Psoas muscle (tissue), 8 donors: ENCODE data around the gene HRK. TPM values are rescaled to one million over a fixed set of nuclear protein-coding genes. Genes with fewer than 3 reads are reported as not detected.

Experiments used
- ATAC-seq, 4 donors: fragments of 200-7000 bp; cut with Tn5 transposase; one replicate each; pipeline ENCODE4 v1.9.1; 2020; ENCODE audit warnings: moderate library complexity in 3 of 4, mild to moderate bottlenecking in 2 of 4
- DNase-seq, 2 donors: peaks; one replicate each; pipeline ENCODE4 v3.0.0-alpha.2; 2020
- H3K27ac ChIP-seq: fragments of 200-600 bp; one replicate; pipeline ENCODE4 v1.8.0; 2022
- H3K27me3 ChIP-seq, 3 donors: fragments of 200-600 bp in 1 of 3; one replicate each; pipeline versions ENCODE4 v1.6.1 to v1.8.0; 2013 to 2022; ENCODE audit warnings: low read length in 2 of 3, mild to moderate bottlenecking in 2 of 3, moderate library complexity in 1 of 3; ENCODE audit not compliant: insufficient read depth in 3 of 3
- H3K36me3 ChIP-seq, 2 donors: fragments of 200-600 bp in 1 of 2; one replicate each; pipeline versions ENCODE4 v1.6.1 to v1.8.0; 2013 to 2022; ENCODE audit warnings: low read depth in 1 of 2, mild to moderate bottlenecking in 1 of 2, moderate library complexity in 1 of 2; ENCODE audit not compliant: insufficient read depth in 1 of 2
- H3K4me1 ChIP-seq: fragments of 200-600 bp; one replicate; pipeline ENCODE4 v1.8.0; 2022
- H3K4me3 ChIP-seq: fragments of 200-600 bp; one replicate; pipeline ENCODE4 v1.8.0; 2022; ENCODE audit warnings: mild to moderate bottlenecking
- H3K9me3 ChIP-seq: fragments of 200-600 bp; one replicate; pipeline ENCODE4 v1.8.0; 2022
- WGBS, 3 donors: extraction: QIAGEN DNeasy Blood & Tissue Kit; methylation state at CpG; one replicate each; pipeline versions ENCODE4 v1.1.6 to v1.1.7; 2013; 5-methylcytosine and 5-hydroxymethylcytosine counted together
- intact Hi-C, 2 donors: fragments of 100-400 bp; cut with DNase I; formaldehyde crosslinking; loops; one replicate each; pipeline versions ENCODE4 v1.11.0 to v1.14.2; 2022
- polyA plus RNA-seq, 3 donors: library from polyadenylated mRNA; stranded (reverse); fragments of 200-250 nt; gene quantifications; one replicate each; pipeline ENCODE4 v1.2.3, GENCODE V29; 2013
- total RNA-seq, 4 donors: library from RNA; stranded (reverse); fragmentation: NEBNext Ultra II Directional in 2 of 4; extraction: Animal tissue kit (Norgen Biotek cat#: 25700) in 2 of 4; gene quantifications; one replicate each; pipeline versions ENCODE4 v1.2.1 to v1.2.4, GENCODE V29; 2021 to 2023
- TF ChIP-seq, protein P1 (sequence below): fragments of 200-600 bp; IDR thresholded peaks from one replicate; pipeline ENCODE4 v1.8.0; 2022; ENCODE audit warnings: antibody characterized with exemption
- donor health status: healthy with polysubstance abuse.
- donor health status: DM: no; HTN: no; CAD: no; lungs with moderate emphysema.
- donor health status: Bipolar disorder and iron deficiency.
- donor health status: healthy.
- donor health status: DM: yes; HTN: yes; CAD: no.
- donor health status: DM: no; HTN: no; CAD: no.
- donor health status: DM: no; HTN: no; CAD: no.
- donor health status: DM: yes; HTN: yes; CAD: no.

Gene HRK
- total and polyA plus RNA-seq, 7 donors: under 0.01 to 0.60 (median 0.01) TPM; not detected in 2

DNA sequence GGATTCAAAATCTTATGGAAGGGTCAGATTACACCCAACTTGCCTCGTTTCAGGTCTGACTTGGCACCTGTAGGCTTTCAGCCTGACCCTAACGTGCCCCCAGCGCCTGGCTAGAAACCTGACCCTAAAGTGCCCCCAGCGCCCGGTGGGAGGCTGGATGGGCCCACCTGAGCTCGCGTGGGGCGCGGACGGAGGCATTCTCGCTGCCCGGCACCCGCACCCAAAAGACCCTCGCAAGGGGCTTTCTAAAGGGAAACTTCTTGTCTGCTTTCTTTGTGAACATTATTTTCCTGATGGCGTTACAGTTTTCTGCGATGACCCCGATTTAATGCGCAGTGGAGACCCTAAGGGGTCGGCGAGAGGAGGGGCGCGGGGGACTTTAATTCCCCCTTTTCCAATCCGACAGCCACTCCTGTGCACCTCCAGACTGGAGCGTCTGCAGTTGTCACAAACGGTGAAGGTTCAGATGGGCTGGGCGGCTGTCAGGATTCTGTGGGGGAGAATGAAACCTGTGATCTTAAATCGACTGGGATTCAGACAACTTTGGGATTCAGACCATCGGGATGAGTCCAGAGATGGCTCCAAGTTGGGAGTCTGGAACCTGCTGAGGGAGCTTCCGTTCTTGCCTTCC, 751 bp upstream of the HRK start:
- intact Hi-C loops: loop anchor here in 1 of 2 donors (5.0 kb wide), 1 partner anchor 180 kb away; no protein-coding TSS in a partner anchor
- 2 to 5% (median 4%) methylated on average over 29 of the region's 29 CpGs for WGBS, 3 donors
- Histone ChIP-seq H3K4me1 (peaks cover 34% of the 10 kb centered on the region), H3K36me3 (no peaks in the 10 kb centered on the region), H3K9me3 (no peaks in the 10 kb centered on the region), H3K27me3 (peaks cover 0 to 59% (median 29%) of the 10 kb centered on the region in 3 donors), H3K27ac (no peak overlapping the region), H3K4me3 (peak overlapping the region; percentile 62)
- no peak for DNase-seq
- ATAC-seq: no peak
- TF ChIP-seq, protein P1, sequence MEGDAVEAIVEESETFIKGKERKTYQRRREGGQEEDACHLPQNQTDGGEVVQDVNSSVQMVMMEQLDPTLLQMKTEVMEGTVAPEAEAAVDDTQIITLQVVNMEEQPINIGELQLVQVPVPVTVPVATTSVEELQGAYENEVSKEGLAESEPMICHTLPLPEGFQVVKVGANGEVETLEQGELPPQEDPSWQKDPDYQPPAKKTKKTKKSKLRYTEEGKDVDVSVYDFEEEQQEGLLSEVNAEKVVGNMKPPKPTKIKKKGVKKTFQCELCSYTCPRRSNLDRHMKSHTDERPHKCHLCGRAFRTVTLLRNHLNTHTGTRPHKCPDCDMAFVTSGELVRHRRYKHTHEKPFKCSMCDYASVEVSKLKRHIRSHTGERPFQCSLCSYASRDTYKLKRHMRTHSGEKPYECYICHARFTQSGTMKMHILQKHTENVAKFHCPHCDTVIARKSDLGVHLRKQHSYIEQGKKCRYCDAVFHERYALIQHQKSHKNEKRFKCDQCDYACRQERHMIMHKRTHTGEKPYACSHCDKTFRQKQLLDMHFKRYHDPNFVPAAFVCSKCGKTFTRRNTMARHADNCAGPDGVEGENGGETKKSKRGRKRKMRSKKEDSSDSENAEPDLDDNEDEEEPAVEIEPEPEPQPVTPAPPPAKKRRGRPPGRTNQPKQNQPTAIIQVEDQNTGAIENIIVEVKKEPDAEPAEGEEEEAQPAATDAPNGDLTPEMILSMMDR: no peak

DNA sequence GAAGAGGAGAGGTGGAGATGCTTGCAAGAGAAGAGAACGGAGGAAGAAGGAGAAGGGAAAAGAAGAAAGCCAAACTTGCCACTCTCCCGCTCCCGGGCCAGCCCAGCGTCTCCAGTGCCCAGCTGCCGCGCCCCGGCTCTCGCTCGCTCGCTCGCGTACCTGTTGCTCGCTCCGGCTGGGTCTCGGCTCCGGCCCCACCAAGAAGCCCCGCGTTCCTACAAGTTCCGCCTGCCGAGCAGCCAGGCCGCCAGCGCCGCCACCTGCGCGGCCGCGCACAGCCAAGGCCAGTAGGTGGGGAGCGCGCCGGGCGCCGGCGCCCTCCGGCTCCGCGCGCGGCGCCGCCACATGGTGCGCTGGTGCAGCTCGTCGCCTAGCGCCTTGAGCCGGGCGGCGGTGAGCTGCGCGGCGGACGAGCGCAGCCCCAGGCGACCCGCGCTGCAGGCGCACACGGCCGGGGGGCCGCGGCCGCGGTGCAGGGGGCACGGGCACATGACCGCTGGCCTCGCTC, 370 bp downstream of the HRK start:
- ATAC-seq (peak; percentile 84 to 93 (median 90)), DNase-seq (peak in 1 of 2 donors; percentile 58)
- peak overlapping the region; percentile 62 for H3K4me3 ChIP-seq
- WGBS, 3 donors: 0 to 1% (median 1%) methylated on average over 40 to 65 of the region's 65 CpGs
- no peaks in the 10 kb centered on the region for H3K36me3 ChIP-seq
- TF ChIP-seq, protein P1: no peak
- H3K27ac ChIP-seq: no peak overlapping the region
- H3K9me3 ChIP-seq: no peaks in the 10 kb centered on the region
- H3K27me3 ChIP-seq: peaks cover 0 to 70% (median 38%) of the 10 kb centered on the region in 3 donors
- peaks cover 34% of the 10 kb centered on the region for H3K4me1 ChIP-seq
- intact Hi-C loops: loop anchor here in 1 of 2 donors (5.0 kb wide), 1 partner anchor 179 kb away; no protein-coding TSS in a partner anchor

DNA sequence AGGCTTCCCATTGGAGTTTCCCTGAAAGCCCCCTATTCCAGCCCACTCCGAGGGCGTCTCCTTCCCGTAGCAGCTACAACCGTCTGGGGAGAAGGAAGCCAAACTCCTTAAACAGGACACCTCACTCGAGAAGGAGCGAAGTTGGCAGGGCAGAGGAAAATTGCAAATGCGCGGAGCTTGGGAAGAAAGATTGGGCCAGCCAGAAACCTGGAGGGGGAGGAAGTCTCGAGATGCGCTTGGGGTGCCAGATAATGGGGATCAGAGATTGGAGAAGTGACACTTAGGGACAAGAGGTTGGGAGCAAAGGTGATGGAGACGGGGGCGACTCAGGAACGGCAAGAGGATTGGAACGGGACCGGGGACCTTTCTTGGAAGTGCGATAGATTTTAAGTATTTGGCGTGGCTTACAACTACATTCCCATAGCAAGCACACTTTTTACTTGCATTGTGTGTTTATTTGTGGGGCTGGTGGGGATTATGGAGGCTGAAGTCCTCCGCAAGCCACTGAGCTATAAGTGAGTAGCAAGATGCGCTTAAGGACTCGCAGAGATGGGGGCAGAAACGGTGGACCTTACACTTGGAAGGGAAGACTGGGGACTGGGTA, 926 bp downstream of the HRK start:
- Histone ChIP-seq H3K9me3 (no peaks in the 10 kb centered on the region), H3K27me3 (peaks cover 0 to 76% (median 38%) of the 10 kb centered on the region in 3 donors), H3K27ac (no peak overlapping the region), H3K4me3 (peak overlapping the region; percentile 62), H3K36me3 (no peaks in the 10 kb centered on the region), H3K4me1 (peaks cover 34% of the 10 kb centered on the region)
- intact Hi-C loops: loop anchor here in 1 of 2 donors (5.0 kb wide), 1 partner anchor 178 kb away; no protein-coding TSS in a partner anchor
- TF ChIP-seq, protein P1: no peak
- 2 to 3% (median 2%) methylated on average over 20 to 21 of the region's 21 CpGs for WGBS, 3 donors
- no peak for DNase-seq
- peak in 1 of 4 donors; percentile 17 for ATAC-seq

DNA sequence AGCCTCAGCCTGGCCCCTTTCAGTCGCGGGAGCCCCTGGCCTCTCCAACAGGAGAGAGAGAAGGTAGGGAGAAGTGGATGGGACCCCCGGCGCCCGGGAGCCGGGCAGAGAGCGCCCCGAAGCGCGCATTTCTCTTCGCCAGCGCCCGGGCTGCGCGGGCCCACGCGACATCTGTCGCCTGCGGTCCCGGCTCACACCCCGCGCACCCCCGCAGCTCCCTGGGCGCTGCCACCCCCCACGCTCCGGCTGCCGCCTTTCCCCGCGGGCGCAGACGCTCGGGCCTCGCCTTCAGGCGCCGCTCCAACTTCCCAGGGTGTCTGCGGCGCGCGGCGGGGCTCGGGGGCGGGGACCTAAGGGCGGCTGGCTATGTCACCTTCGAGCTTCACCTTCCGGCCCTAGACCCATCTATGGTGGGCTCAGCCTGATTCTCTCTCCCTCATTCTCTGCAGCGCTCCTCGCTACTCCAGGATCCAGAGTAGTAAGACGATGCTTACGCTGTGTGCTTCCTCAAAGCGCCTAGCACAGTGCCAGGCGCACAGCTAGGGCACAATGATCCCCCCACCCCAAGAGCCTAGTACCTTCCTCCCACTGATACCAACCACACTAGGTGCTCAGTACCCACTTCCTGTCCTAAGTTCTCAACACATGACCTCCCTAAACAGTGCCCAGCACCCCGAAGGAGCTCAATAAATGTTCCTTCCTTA, 1.6 kb downstream of the HRK start:
- peaks cover 34% of the 10 kb centered on the region for H3K4me1 ChIP-seq
- H3K9me3 ChIP-seq: peaks cover under 1% of the 10 kb centered on the region
- DNase-seq: no peak
- 1 to 2% (median 2%) methylated on average over 40 to 52 of the region's 52 CpGs for WGBS, 3 donors
- H3K27ac ChIP-seq: no peak overlapping the region
- H3K36me3 ChIP-seq: no peaks in the 10 kb centered on the region
- peak overlapping the region; percentile 62 for H3K4me3 ChIP-seq
- ATAC-seq: peak in 1 of 4 donors; percentile 51
- intact Hi-C loops: loop anchor here in 1 of 2 donors (5.0 kb wide), 1 partner anchor 177 kb away; no protein-coding TSS in a partner anchor
- TF ChIP-seq, protein P1: no peak
- peaks cover 0 to 77% (median 39%) of the 10 kb centered on the region in 3 donors for H3K27me3 ChIP-seq
